Activated T-cell treated with anti-CD3 and anti-CD28 coated beads, Interleukin-2, amount 50 U/mL, for 24 hours (primary cell): ENCODE results near the gene PAIP2.
A peak's percentile ranks its signal among the peaks of the same experiment; 100 is the strongest.

Experiments used
- DNase-seq: peaks from one replicate; pipeline ENCODE4 v3.0.0-alpha.2; 2020
- H3K27ac Mint-ChIP-seq: 2 replicates; pipeline ENCODE4 v1.8.0; 2020; ENCODE audit warnings: mild to moderate bottlenecking, mixed read lengths
- H3K27me3 Mint-ChIP-seq: 2 replicates; pipeline ENCODE4 v1.8.0; 2020; ENCODE audit warnings: mixed read lengths
- H3K36me3 Mint-ChIP-seq: 2 replicates; pipeline ENCODE4 v1.8.0; 2020; ENCODE audit warnings: low read depth, mixed read lengths
- H3K4me1 Mint-ChIP-seq: 2 replicates; pipeline ENCODE4 v1.8.0; 2020; ENCODE audit warnings: low read depth, mixed read lengths
- H3K4me3 Mint-ChIP-seq: 2 replicates; pipeline ENCODE4 v1.8.0; 2020; ENCODE audit warnings: mild to moderate bottlenecking, moderate library complexity, mixed read lengths
- H3K9me3 Mint-ChIP-seq: 2 replicates; pipeline ENCODE4 v1.8.0; 2020; ENCODE audit warnings: mixed read lengths

PAIP2 gene, protein sequence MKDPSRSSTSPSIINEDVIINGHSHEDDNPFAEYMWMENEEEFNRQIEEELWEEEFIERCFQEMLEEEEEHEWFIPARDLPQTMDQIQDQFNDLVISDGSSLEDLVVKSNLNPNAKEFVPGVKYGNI

DNA sequence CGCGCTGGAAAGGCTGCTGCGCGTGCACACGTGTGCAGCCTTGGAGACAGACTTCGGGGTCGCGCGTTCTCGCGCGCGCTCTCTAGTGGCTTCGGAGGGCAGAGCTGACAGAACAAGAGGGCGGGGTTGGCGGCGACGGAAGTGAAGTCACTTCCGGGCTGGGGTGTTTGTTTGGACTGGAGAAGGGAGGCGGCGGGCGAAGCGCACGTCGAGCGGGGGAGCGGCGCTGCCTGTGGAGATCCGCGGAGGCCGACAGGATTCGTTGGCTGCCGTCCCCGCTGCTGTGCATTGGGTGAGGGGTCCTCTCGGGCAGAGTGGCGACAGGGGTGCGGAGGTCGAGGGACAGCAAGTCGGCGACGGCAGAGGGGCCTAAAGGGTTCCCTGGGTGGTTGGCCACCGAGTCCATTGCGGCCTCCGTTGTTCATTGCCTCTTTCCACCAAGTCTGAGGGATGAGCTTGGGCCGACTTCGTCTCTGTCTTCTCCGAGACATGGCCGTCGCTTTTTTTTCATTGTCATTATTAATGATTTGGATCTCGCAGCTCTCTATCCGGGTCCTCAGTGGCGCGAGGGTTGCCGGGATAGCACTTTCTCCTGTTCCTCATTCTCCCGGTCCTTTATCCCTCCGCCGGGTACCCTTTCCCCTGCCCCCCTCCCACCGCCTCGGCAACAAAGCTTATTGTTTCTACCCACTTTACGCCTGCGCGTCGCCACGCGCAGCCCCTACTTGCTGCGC is at the start of gene PAIP2:
Gene PAIP2, plus strand, starts transcription at position 166 of the 734 bp plus-strand sequence. CDS start 21,931 bp downstream, outside the sequence.
- H3K36me3 Mint-ChIP-seq = peaks cover 39% of the 10 kb centered on the region
- H3K4me1 Mint-ChIP-seq = peaks cover 53% of the 10 kb centered on the region
- H3K4me3 Mint-ChIP-seq = peak within 1 kb of the TSS; percentile 96

DNA sequence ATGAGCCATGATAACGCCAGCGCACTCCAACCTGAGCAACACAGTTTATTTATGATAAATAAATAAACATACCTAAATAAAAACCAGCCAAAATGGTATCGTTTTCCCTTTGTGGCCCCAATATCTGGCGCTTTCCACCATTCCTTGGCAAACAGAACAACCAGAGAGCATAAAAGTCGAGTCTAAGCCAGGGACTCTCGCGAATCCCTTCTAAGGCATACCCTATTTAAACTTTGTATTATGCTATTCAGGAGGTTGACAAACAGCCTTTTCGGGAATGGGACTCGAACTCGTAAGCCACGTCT is 48.5 kb upstream of the PAIP2 start:
- Mint-ChIP-seq H3K4me1 (peaks cover 37% of the 10 kb centered on the region), H3K36me3 (peaks cover 71% of the 10 kb centered on the region), H3K4me3 (peak overlapping the region; percentile 99), H3K27ac (peak overlapping the region; percentile 98), H3K9me3 (no peaks in the 10 kb centered on the region), H3K27me3 (no peaks in the 10 kb centered on the region)
- no peak for DNase-seq

More for the DNA sequence above, at the start of gene PAIP2:
- H3K27me3 Mint-ChIP-seq = no peaks in the 10 kb centered on the region
- peak within 1 kb of the TSS; percentile 99 for H3K27ac Mint-ChIP-seq
- DNase-seq = peak; percentile 97
- H3K9me3 Mint-ChIP-seq = no peaks in the 10 kb centered on the region

DNA sequence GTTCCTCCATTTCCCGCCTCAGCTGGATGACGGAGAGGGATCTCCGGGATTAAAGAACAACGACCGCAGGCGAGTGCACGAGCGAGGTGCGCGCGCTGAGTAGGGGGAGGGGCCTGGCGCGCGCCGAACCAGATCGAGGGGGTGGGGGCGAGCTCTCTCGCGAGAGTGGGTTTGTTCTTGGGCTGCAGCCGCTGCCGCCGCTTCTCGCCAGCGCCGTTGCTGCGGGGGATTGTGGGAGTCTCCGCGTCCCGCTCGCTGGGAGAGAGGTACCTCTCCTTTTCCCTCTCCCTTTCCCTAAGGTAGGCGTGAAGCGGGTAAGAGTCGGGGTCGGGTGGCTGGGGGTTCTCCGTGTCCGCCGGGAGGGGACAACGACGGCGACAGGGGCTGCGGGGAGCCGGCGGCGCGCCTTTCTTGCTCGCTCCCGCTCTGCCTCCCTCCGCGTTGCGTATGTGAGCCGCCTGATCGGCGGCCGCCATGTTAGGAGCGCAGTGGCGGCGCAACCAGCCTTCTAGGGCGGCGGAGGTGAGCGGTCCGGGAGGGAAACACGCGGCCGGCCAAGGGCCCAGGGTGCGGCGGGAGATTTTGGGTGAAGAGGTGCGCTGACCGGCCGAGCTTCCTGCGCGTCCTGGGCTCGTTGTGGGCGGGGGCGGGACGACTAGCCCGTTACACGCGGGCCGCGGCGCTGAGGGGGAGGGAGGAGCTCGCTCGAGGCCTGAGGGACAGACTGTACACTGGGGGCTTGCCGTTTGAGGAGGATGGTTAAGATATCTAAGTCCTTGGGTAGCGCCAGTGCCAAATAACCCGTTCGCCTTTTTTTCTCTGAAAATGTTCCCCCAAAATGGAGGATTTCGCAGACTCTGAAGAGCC is 47.9 kb upstream of the PAIP2 start, which contains the start of gene MATR3:
Gene MATR3, plus strand, starts transcription at position 234 of the 867 bp plus-strand sequence. CDS start 13,676 bp downstream, outside the sequence.
- peaks cover 75% of the 10 kb centered on the region for H3K36me3 Mint-ChIP-seq
- no peaks in the 10 kb centered on the region for H3K27me3 Mint-ChIP-seq
- H3K4me1 Mint-ChIP-seq = peaks cover 41% of the 10 kb centered on the region
- DNase-seq = peak; percentile 94
- H3K9me3 Mint-ChIP-seq = no peaks in the 10 kb centered on the region
- H3K4me3 Mint-ChIP-seq = peak within 1 kb of the TSS; percentile 99
- H3K27ac Mint-ChIP-seq = peak within 1 kb of the TSS; percentile 98

DNA sequence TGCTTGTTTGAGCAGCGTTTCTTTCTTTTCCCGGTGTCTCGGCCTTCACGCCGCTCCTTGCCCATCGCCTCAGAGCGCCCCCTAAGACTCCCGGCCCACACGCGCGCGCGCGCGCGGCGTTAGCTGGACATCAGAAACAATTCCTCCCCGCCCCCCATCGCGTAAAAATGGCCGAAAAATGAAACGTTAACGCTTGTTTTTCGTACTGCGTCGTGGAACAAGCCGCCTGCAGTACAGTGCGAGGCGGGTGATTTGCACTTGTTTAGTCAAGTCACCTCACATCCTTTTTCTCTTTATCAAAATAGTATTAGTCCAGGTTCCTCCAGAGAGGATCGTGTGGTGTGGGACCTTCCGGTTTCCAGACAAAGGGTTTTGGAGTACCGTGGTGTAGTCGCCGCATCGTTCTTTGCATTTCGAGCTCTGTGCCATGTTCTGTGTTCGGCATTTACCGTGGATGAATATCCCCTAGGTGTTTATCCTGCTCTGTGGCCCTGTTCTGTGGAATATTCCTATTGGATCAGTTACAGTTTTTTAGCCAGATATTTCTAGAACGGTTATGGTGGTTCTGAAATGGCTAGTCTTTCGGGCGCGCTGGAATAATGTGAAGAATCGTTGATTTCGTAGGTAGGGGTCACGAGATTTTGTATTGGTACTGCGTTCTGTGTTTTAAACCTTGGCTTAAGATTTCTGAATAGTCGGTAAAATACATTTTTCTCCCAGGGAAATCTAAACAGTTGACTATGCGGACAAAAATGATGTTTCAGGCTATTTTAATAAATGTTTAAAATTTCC is 47.1 kb upstream of the PAIP2 start:
- peak; percentile 72 for DNase-seq
- Mint-ChIP-seq H3K27ac (peak overlapping the region; percentile 98), H3K4me3 (peak overlapping the region; percentile 99), H3K36me3 (peaks cover 82% of the 10 kb centered on the region), H3K27me3 (no peaks in the 10 kb centered on the region), H3K9me3 (no peaks in the 10 kb centered on the region), H3K4me1 (peaks cover 49% of the 10 kb centered on the region)

DNA sequence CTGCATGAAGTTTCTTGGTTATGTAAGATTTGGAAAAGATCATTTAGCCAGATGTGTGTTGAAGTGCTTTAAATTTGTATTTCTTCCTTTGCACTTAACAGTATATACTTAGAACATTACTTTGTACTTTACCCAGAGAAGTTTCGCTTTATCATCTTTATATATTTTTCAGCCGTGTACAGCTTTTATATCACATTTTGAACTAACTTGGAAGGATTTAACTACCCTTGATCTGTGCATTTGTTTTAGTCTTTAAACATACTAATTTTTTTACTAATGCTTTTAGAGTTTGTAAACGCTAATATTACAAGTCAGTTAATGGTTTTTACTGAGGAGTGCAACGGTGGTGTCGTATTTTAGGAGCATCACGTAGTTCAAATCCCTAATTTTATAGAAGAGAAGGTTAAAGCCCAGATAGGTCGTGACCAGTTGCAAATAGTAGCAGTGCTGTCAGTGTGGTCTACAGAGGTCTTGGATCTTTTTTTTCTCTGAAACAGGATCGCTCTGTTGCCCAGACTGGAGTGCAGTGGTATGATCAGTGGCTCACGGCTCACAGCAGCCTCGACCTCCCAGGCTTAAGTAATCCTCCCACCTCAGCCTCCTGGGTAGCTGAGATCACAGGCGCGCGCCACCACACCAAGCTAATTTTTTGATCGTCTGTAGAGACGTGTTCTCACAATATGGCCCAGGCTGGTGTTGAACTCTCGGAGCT is 46.2 kb upstream of the PAIP2 start:
- H3K27ac Mint-ChIP-seq = peak overlapping the region; percentile 98
- H3K4me3 Mint-ChIP-seq = peak overlapping the region; percentile 99
- peaks cover 59% of the 10 kb centered on the region for H3K4me1 Mint-ChIP-seq
- H3K9me3 Mint-ChIP-seq = no peaks in the 10 kb centered on the region
- peaks cover 87% of the 10 kb centered on the region for H3K36me3 Mint-ChIP-seq
- H3K27me3 Mint-ChIP-seq = no peaks in the 10 kb centered on the region
- no peak for DNase-seq

DNA sequence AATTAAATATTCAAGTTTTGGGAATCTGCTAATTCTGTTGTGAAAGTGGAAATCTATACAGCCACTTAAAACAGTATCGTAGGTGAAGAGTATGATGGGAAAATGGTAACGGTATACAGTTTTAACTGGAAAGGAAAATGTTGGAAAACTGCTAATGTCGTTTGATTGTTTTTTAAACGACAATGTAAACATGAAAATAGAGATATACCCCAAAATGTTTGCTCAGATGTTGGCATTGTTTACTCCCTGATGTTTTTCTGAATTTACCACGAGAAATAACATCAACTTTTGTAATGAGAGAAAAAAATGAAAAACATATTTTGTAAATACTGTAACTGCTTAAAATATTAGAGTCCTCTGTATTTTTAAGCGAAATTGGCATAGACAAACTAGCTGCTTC is 45.5 kb upstream of the PAIP2 start:
- Mint-ChIP-seq H3K4me3 (peak overlapping the region; percentile 99), H3K27ac (peak overlapping the region; percentile 85), H3K9me3 (no peaks in the 10 kb centered on the region), H3K27me3 (no peaks in the 10 kb centered on the region), H3K4me1 (peaks cover 66% of the 10 kb centered on the region), H3K36me3 (peaks cover 85% of the 10 kb centered on the region)
- DNase-seq = no peak

DNA sequence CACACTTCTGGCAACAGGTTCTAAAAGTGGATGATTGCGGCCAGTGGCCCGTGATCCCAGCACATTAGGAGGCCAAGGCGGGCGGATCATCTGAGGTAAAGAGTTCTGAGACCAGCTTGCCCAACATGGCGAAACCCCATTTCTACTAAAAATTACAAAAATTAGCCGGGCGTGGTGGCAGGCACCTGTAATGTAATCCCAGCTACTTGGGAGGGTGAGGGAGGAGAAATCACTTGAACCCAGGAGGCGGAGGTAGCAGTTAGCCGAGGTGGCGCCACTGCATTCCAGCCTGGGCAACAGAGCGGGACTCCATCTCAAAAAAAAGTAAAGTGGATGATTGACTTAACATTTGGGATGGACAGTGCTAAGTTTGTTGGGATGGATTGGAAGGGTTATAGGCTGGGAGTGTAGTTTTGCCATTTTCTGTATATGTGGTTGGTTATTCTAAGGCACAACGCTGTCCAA is 44.8 kb upstream of the PAIP2 start:
- H3K27me3 Mint-ChIP-seq = no peaks in the 10 kb centered on the region
- H3K9me3 Mint-ChIP-seq = no peaks in the 10 kb centered on the region
- DNase-seq = no peak
- H3K36me3 Mint-ChIP-seq = peaks cover 85% of the 10 kb centered on the region
- H3K4me1 Mint-ChIP-seq = peaks cover 73% of the 10 kb centered on the region
- peak overlapping the region; percentile 99 for H3K4me3 Mint-ChIP-seq
- peak overlapping the region; percentile 85 for H3K27ac Mint-ChIP-seq

DNA sequence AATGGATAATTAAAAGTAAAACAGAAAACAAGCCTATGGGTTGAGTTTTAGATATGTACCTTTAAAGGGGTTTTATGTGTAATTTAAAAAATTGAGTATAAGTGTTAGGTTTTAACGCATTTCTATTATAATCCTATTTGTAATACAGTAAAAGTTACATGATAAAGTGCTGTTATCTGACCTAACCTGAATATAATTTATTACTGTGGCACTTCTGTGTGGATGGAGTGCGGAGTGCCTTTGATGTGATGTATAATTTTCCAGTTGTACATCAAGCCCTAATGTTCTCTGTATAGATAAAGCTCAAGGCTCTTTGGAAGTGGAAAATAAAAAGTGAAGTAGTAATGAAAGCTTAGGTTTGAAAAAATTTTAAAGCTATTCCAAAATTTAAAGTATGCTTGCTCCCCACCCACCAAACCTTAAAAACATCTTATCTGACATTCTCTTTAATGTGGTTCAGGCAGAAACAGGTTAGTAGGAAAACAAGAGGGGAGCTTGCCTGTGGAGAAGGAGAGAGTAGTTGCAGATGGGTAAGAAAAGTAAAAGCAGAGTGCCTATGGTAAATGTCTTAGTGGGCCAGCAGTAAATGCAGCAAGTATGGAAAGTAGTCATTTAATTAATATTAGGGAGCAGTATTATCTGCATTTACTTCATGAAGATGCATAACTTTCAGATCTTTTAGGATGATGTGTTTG is 44.1 kb upstream of the PAIP2 start:
- H3K4me1 Mint-ChIP-seq = peaks cover 78% of the 10 kb centered on the region
- no peaks in the 10 kb centered on the region for H3K9me3 Mint-ChIP-seq
- no peaks in the 10 kb centered on the region for H3K27me3 Mint-ChIP-seq
- peak overlapping the region; percentile 99 for H3K4me3 Mint-ChIP-seq
- peak overlapping the region; percentile 70 for H3K27ac Mint-ChIP-seq
- no peak for DNase-seq
- H3K36me3 Mint-ChIP-seq = peaks cover 84% of the 10 kb centered on the region

DNA sequence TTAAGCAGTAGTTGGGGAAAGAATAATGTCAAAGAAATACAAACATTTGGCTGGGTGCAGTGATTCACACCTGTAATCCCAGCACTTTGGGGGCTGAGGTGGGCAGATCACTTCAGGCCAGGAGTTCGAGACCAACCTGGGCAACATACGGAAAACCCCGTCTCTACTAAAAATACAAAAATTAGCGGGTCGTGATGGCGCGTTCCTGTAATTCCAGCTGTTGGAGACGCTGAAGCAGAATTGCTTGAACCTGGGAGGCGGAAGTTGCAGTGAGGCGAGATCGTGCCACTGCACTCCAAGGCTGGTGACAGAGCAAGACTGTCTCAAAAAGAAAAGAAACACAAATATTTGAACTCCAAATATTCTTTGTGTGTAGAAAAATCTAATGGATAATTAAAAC is 43.4 kb upstream of the PAIP2 start:
- Mint-ChIP-seq H3K4me3 (peak overlapping the region; percentile 99), H3K9me3 (no peaks in the 10 kb centered on the region), H3K27me3 (no peaks in the 10 kb centered on the region), H3K27ac (peak overlapping the region; percentile 70), H3K36me3 (peaks cover 87% of the 10 kb centered on the region), H3K4me1 (peaks cover 80% of the 10 kb centered on the region)
- no peak for DNase-seq

DNA sequence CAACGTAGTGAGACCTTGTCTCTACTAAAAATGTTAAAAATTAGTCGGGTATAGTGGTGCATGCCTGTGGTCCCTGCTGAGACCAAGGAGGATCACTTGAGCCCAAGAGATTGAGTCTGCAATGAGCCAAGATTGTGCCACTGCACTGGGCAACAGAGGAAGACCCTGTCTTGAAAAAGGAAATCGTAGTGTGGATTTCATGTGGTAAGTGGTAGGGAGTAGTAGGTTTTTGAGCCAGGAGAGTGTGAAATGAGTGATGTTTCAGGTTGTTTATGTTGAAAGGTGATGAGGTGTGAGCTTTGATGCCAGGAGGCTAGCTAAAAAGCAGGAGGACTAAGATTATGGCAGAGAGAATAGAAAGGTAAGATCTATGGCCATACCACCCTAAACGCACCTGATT is 42.2 kb upstream of the PAIP2 start:
- Mint-ChIP-seq H3K4me3 (peak overlapping the region; percentile 99), H3K27me3 (no peaks in the 10 kb centered on the region), H3K4me1 (peaks cover 90% of the 10 kb centered on the region), H3K27ac (peak overlapping the region; percentile 70), H3K36me3 (peaks cover 82% of the 10 kb centered on the region), H3K9me3 (no peaks in the 10 kb centered on the region)
- DNase-seq = no peak

DNA sequence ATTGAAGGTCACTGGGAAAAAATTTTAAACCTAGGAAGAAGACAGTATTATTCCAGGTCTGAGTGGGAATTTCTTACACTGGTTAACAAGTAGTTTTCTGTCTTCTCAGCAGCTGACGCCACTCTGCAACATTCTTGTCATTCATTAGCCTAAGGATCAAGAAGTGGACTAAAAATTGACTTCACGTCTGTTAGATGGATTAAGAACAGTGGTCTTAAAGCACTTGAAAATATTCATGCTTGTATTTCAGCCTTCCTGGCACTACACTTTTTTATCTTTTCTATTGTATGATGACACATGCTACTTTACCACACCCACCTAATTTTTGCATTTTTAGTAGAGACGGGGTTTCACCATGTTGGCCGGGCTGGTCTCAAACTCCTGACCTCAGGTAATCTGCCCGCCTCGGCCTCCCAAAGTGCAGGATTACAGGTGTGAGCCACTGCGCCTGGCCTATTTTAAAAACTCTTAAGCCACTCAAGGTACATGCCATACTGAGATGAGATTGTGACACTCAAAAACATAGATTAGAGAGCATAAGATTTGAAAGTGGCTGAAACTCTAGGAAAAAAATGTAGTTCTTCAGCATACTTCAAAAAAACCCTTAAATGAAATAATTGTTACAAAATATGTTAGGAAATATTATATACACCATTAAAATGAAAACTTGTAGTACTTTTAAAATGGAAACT is 39.7 kb upstream of the PAIP2 start:
- Mint-ChIP-seq H3K4me1 (peaks cover 96% of the 10 kb centered on the region), H3K9me3 (no peaks in the 10 kb centered on the region), H3K27me3 (no peaks in the 10 kb centered on the region), H3K36me3 (peaks cover 65% of the 10 kb centered on the region), H3K4me3 (peak overlapping the region; percentile 46), H3K27ac (peak overlapping the region; percentile 70)
- DNase-seq = no peak

DNA sequence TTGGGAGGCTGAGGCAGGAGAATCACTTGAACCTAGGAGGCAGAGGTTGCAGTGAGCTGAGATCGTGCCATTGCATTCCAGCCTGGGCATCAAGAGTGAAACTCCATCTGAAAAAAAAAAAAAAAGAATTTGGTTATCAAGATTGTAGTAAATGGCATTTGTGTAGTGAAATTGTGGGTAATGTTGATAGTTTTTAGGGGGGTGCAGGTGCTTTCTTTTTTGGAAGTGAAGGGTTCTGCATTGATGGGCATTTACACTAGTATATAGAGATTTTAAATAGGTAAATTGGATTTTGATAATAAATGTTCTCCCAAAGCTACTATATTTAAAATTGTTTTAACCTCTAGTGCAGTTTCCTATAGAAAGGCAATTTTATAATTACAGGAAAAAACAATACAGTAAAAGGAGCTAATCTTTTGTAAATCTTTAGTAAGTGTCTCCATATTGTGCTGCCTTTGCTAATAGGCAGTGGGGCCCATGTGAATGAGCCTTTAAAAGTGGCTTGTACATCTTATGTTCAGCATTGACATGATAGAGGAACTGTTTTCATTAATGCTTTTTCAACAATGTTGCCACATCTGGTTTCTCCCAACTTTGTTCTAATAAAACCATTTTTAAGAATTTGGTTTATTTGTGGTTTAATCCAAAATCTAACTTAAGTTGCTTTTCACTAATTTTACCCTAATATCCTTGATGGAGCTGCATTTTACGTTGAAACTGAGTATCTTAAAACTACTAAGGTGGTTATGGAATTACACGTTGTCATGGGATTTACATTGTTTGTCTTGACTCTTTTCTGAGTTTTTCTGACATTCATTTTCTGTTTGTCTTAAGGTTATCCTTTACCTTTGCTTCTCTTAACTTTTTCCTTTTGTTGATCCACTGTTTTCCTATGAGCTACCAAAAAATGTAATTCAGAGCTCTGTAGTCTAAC is 37.0 kb upstream of the PAIP2 start:
- Mint-ChIP-seq H3K27ac (peak overlapping the region; percentile 84), H3K9me3 (no peaks in the 10 kb centered on the region), H3K4me1 (peaks cover 94% of the 10 kb centered on the region), H3K4me3 (peak overlapping the region; percentile 53), H3K27me3 (no peaks in the 10 kb centered on the region), H3K36me3 (peaks cover 64% of the 10 kb centered on the region)
- DNase-seq = no peak
